Keratinocyte (primary cell): Measurements from ENCODE around the gene FAM219A. TPM values are rescaled to one million over a fixed set of nuclear protein-coding genes. Genes with fewer than 3 reads are reported as not detected.

Experiments used
- DNase-seq: peaks from one replicate; pipeline ENCODE4 v3.0.0-alpha.2; 2011; ENCODE audit warnings: low read depth, missing footprints, low spot score
- FAIRE-seq: peaks from 2 replicates; lab custom pipeline; 2011; peaks lifted over from hg19 to GRCh38; lab: Jason Lieb, UNC
- H2AFZ ChIP-seq: 2 replicates; pipeline ENCODE4 v1.6.0; 2012; ENCODE audit warnings: low read length, control low read depth, inconsistent platforms; ENCODE audit not compliant: control insufficient read depth
- H3K27ac ChIP-seq: 2 replicates; pipeline ENCODE4 v1.5.1; 2011; ENCODE audit warnings: low read length; ENCODE audit not compliant: control insufficient read depth, insufficient read depth
- H3K27me3 ChIP-seq: 3 replicates; pipeline ENCODE4 v1.6.0; 2011; ENCODE audit warnings: low read length; ENCODE audit not compliant: control insufficient read depth, insufficient read depth; ENCODE audit errors: extremely low read depth
- H3K36me3 ChIP-seq, 2 experiments: 2 replicates in 1 of 2; 3 replicates in 1 of 2; pipeline ENCODE4 v1.5.1; 2011; ENCODE audit warnings: low read length in 2 of 2, mild to moderate bottlenecking in 1 of 2; ENCODE audit not compliant: control insufficient read depth in 2 of 2, insufficient read depth in 2 of 2; ENCODE audit errors: extremely low read depth in 1 of 2
- H3K4me1 ChIP-seq: 3 replicates; pipeline ENCODE4 v1.5.1; 2011; ENCODE audit warnings: low read length; ENCODE audit not compliant: control insufficient read depth, insufficient read depth; ENCODE audit errors: extremely low read depth
- H3K4me2 ChIP-seq: 3 replicates; pipeline ENCODE4 v1.6.0; 2011; ENCODE audit warnings: low read depth, low read length; ENCODE audit not compliant: control insufficient read depth, insufficient read depth; ENCODE audit errors: extremely low read depth
- H3K4me3 ChIP-seq, 3 experiments: fragments of 200-600 bp in 1 of 3; sonication (generic) in 1 of 3; 2 replicates in 2 of 3; 3 replicates in 1 of 3; pipeline ENCODE4 v1.5.1; 2011 to 2016; ENCODE audit warnings: low read length in 3 of 3, mild to moderate bottlenecking in 3 of 3, control low read depth in 2 of 3, inconsistent platforms in 1 of 3, low read depth in 1 of 3, mixed read lengths in 1 of 3, mixed run types in 1 of 3, moderate library complexity in 1 of 3; ENCODE audit not compliant: control insufficient read depth in 2 of 3, insufficient read depth in 2 of 3; ENCODE audit errors: extremely low read depth in 1 of 3
- H3K79me2 ChIP-seq: 2 replicates; pipeline ENCODE4 v1.6.0; 2012; ENCODE audit warnings: low read length; ENCODE audit not compliant: control insufficient read depth, insufficient read depth
- H3K9ac ChIP-seq: 3 replicates; pipeline ENCODE4 v1.6.0; 2011; ENCODE audit warnings: low read length; ENCODE audit not compliant: control insufficient read depth, insufficient read depth; ENCODE audit errors: extremely low read depth
- H3K9me1 ChIP-seq: 3 replicates; pipeline ENCODE4 v1.6.0; 2011; ENCODE audit warnings: low read length; ENCODE audit not compliant: control insufficient read depth, insufficient read depth; ENCODE audit errors: extremely low read depth
- H3K9me3 ChIP-seq: 2 replicates; pipeline ENCODE4 v1.5.1; 2012; ENCODE audit warnings: low read depth, low read length; ENCODE audit not compliant: control insufficient read depth
- H4K20me1 ChIP-seq: 3 replicates; pipeline ENCODE4 v1.6.0; 2011; ENCODE audit warnings: low read length; ENCODE audit not compliant: control insufficient read depth, insufficient read depth; ENCODE audit errors: extremely low read depth
- EZH2 ChIP-seq: IDR thresholded peaks from one replicate; pipeline ENCODE4 v1.6.1; 2012; ENCODE audit warnings: inconsistent platforms, mild to moderate bottlenecking, low read length, moderate library complexity
- dilution Hi-C: fragments of 300-500 bp; cut with MboI; formaldehyde crosslinking; loops from one replicate; pipeline ENCODE4 v1.7.0; 2020; ENCODE audit warnings: low sequenced_read_pairs; ENCODE audit not compliant: extremely low pct_ligation_motif_present
- polyA plus RNA-seq, 5 experiments: library from polyadenylated mRNA; depleted of rRNA in 3 of 5; stranded (reverse) in 3 of 5; stranded (forward) in 1 of 5; unstranded in 1 of 5; fragments of >200 nt; gene quantifications; 1 replicate in 1 of 5; 2 replicates in 3 of 5; 3 replicates in 1 of 5; pipeline versions ENCODE4 v1.2.1 to v1.2.3, GENCODE V29; 2011 to 2012; ENCODE audit warnings: missing spikeins in 2 of 5, low read depth in 1 of 5, low replicate concordance in 1 of 5
- TF ChIP-seq, protein P1 (sequence below), 3 experiments: IDR thresholded peaks in 1 of 3; conservative IDR thresholded peaks in 1 of 3; optimal IDR thresholded peaks in 1 of 3; 2 replicates in 2 of 3; 3 replicates in 1 of 3; pipeline versions ENCODE3 to v1.5.1; 2011; ENCODE audit warnings: low read length in 3 of 3, mild to moderate bottlenecking in 3 of 3, moderate library complexity in 2 of 3, control low read depth in 1 of 3, inconsistent platforms in 1 of 3; ENCODE audit not compliant: insufficient read depth in 2 of 3; ENCODE audit errors: extremely low read depth in 1 of 3

FAM219A gene
- polyA plus RNA-seq, 1 donor (not counting 4 experiments of a cell fraction or from before 2014, with no cell fraction given), result 8.9 TPM

DNA sequence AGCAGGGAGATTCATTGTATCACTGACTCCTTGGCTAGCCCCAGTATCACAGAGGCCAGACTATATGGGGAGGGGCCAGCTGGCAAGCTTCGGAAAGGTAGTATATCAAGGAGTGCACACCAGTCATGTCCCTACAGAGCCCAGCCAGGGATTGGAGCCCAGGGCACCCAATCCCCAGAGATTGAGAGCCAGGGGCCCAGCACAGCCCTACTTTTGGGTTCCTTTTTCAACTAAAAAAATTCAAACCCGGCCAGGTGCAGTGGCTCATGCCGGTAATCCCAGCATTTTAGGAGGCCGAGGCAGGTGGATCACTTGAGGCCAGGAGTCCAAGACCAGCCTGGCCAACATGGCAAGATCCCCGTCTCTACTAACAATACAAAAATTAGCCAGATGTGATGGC, 76.3 kb downstream of the FAM219A start:
- Histone ChIP-seq H3K4me3 (no peak overlapping the region), H3K9me3 (no peaks in the 10 kb centered on the region), H3K27me3 (peaks cover 18% of the 10 kb centered on the region), H3K36me3 (no peaks in the 10 kb centered on the region), H3K79me2 (no peaks in the 10 kb centered on the region), H2AFZ (no peak overlapping the region), H3K4me1 (peaks cover 17% of the 10 kb centered on the region), H4K20me1 (no peaks in the 10 kb centered on the region), H3K27ac (no peak overlapping the region), H3K4me2 (no peak overlapping the region), H3K9me1 (no peaks in the 10 kb centered on the region), H3K9ac (no peak overlapping the region)
- TF ChIP-seq, protein P1, sequence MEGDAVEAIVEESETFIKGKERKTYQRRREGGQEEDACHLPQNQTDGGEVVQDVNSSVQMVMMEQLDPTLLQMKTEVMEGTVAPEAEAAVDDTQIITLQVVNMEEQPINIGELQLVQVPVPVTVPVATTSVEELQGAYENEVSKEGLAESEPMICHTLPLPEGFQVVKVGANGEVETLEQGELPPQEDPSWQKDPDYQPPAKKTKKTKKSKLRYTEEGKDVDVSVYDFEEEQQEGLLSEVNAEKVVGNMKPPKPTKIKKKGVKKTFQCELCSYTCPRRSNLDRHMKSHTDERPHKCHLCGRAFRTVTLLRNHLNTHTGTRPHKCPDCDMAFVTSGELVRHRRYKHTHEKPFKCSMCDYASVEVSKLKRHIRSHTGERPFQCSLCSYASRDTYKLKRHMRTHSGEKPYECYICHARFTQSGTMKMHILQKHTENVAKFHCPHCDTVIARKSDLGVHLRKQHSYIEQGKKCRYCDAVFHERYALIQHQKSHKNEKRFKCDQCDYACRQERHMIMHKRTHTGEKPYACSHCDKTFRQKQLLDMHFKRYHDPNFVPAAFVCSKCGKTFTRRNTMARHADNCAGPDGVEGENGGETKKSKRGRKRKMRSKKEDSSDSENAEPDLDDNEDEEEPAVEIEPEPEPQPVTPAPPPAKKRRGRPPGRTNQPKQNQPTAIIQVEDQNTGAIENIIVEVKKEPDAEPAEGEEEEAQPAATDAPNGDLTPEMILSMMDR (optimal IDR thresholded peaks at IDR 0.05 in 1 of 3, IDR thresholded peaks at IDR 0.05 in 1 of 3, conservative IDR thresholded peaks at IDR 0.05 in 1 of 3; ENCODE audit: extremely low read depth in 1 of 3, insufficient read depth in 2 of 3, low read length in 3 of 3), result no peak
- TF ChIP-seq EZH2, result no peak
- DNase-seq (no peak), FAIRE-seq (no peak)
- dilution Hi-C loops, result no loop called here

DNA sequence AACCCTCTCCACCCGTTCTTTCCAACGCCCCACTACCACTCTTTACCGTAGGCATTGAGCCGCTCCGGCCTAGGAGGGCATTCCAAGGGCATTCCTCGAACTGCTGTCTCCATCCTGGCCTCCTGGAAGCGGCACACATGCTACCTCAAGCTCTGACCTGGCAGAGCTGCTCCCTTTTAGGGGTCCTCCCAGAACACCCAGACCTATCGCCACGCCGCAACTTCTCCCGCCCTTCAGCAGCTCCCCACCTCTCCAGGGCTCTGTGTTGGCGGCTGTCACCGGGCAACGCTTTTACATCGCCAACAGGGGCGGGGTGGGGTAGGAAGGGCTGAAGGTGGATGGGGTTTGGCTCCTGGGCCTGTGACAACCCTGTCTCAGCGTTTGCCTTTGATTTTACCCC, 77.0 kb downstream of the FAM219A start:
- FAIRE-seq (no peak), DNase-seq (no peak)
- Histone ChIP-seq H3K4me3 (peak overlapping the region in 1 of 3 experiments; percentile 58), H2AFZ (peak overlapping the region; percentile 79), H3K27me3 (peaks cover 18% of the 10 kb centered on the region), H3K79me2 (no peaks in the 10 kb centered on the region), H3K4me1 (peaks cover 18% of the 10 kb centered on the region), H3K9me3 (no peaks in the 10 kb centered on the region), H3K27ac (no peak overlapping the region), H3K9me1 (no peaks in the 10 kb centered on the region), H3K9ac (no peak overlapping the region), H3K36me3 (no peaks in the 10 kb centered on the region), H3K4me2 (peak overlapping the region; percentile 85), H4K20me1 (no peaks in the 10 kb centered on the region)
- TF ChIP-seq, protein P1 (optimal IDR thresholded peaks at IDR 0.05 in 1 of 3, IDR thresholded peaks at IDR 0.05 in 1 of 3, conservative IDR thresholded peaks at IDR 0.05 in 1 of 3; ENCODE audit: extremely low read depth in 1 of 3, insufficient read depth in 2 of 3, low read length in 3 of 3), result no peak
- TF ChIP-seq EZH2, result no peak
- dilution Hi-C loops, result no loop called here
